ENCODE results near the gene DTWD1.

Gene DTWD1

DNA sequence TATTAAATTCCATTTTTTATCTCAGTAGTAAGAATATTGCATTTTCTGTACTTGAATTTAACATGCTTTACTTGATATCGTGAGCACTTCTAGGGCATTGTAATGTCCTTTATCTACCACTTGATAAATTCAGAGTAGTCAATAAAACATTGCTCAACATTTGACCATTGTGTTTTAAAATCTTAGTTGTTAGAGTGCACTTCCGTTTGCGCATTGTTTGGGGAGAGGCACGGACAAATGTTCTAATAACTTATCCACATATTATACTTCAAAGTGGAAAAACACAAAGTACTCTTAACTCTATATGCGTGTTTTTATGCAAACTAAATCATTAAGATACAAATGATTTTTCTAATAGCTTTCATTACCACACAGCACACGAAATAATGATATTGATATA lies 649 bp upstream of the DTWD1 start:
- Histone ChIP-seq H3K9me3 (ENCODE audit: insufficient read depth, low read depth, low read length) (peaks cover 19% of the 10 kb centered on the region), H3K27me3 (ENCODE audit: insufficient read depth, low read length) (no peaks in the 10 kb centered on the region), H3K4me3 (ENCODE audit: low read length) (peak overlapping the region; percentile 90)

GRCh38 chr15:49621401-49621811 lies 558 bp downstream of the DTWD1 start:
- H3K9me3 ChIP-seq (ENCODE audit: insufficient read depth, low read depth, low read length) = peaks cover 29% of the 10 kb centered on the region
- H3K4me1 ChIP-seq (ENCODE audit: insufficient read depth, low read length) = peaks cover 10% of the 10 kb centered on the region
- WGBS = 15% methylated on average over 8 of the region's 8 CpGs
- peak overlapping the region; percentile 86; the same call in 1 of the 2 replicates for H3K27ac ChIP-seq (ENCODE audit: low read depth, low read length)
- peak overlapping the region; percentile 95 for H3K9ac ChIP-seq (ENCODE audit: low read depth, low read length)
- H3K36me3 ChIP-seq (ENCODE audit: insufficient read depth, low read length) = peaks cover 36% of the 10 kb centered on the region
- H3K4me3 ChIP-seq (ENCODE audit: low read length) = peak overlapping the region; percentile 90
- no peaks in the 10 kb centered on the region for H3K27me3 ChIP-seq (ENCODE audit: insufficient read depth, low read length)

More for the DNA sequence above, 649 bp upstream of the DTWD1 start:
- WGBS = 15% methylated on average over 2 of the region's 6 CpGs
- H3K27ac ChIP-seq (ENCODE audit: low read depth, low read length) = peak overlapping the region; percentile 57
- peaks cover 10% of the 10 kb centered on the region for H3K4me1 ChIP-seq (ENCODE audit: insufficient read depth, low read length)
- H3K9ac ChIP-seq (ENCODE audit: low read depth, low read length) = peak overlapping the region; percentile 83
- peaks cover 24% of the 10 kb centered on the region for H3K36me3 ChIP-seq (ENCODE audit: insufficient read depth, low read length)

- Histone ChIP-seq H3K27ac (ENCODE audit: low read depth, low read length) (no peak overlapping the region), H3K36me3 (ENCODE audit: insufficient read depth, low read length) (peaks cover 40% of the 10 kb centered on the region), H3K9me3 (ENCODE audit: insufficient read depth, low read depth, low read length) (peaks cover 29% of the 10 kb centered on the region), H3K4me3 (ENCODE audit: low read length) (peak overlapping the region; percentile 90), H3K27me3 (ENCODE audit: insufficient read depth, low read length) (no peaks in the 10 kb centered on the region), H3K9ac (ENCODE audit: low read depth, low read length) (peak overlapping the region; percentile 95; the same call in 1 of the 2 replicates), H3K4me1 (ENCODE audit: insufficient read depth, low read length) (peaks cover 10% of the 10 kb centered on the region)
- WGBS = 37% methylated on average over 1 of the region's 1 CpG
Observed at GRCh38 chr15:49621887-49622286, 1.0 kb downstream of the DTWD1 start.

DNA sequence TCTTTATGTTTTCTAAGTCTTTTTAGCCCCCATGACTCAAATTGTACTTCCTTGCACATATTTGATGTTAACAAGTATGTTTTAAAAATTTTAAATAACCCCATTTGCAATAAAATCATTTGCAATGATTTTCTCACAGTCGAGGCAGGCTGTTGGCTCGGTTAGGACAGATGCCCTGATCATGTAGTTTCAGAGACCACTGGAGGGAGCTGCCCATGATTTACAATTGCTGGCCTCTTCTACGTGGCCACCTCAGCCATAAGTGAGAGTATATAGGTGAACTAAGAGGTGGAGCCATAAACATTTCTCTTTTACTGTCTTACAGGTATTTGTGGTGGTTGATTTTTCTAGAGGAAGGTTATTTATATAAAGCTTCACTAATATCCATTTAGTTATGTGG lies 1.7 kb downstream of the DTWD1 start:
- Histone ChIP-seq H3K9me3 (ENCODE audit: insufficient read depth, low read depth, low read length) (peaks cover 29% of the 10 kb centered on the region), H3K36me3 (ENCODE audit: insufficient read depth, low read length) (peaks cover 47% of the 10 kb centered on the region), H3K27ac (ENCODE audit: low read depth, low read length) (no peak overlapping the region), H3K4me1 (ENCODE audit: insufficient read depth, low read length) (peaks cover 10% of the 10 kb centered on the region), H3K27me3 (ENCODE audit: insufficient read depth, low read length) (no peaks in the 10 kb centered on the region), H3K4me3 (ENCODE audit: low read length) (peak overlapping the region; percentile 90), H3K9ac (ENCODE audit: low read depth, low read length) (no peak overlapping the region)
- WGBS = 89% methylated on average over 3 of the region's 3 CpGs

GRCh38 chr15:49624056-49624455 lies 3.2 kb downstream of the DTWD1 start:
- Histone ChIP-seq H3K9ac (ENCODE audit: low read depth, low read length) (no peak overlapping the region), H3K27me3 (ENCODE audit: insufficient read depth, low read length) (no peaks in the 10 kb centered on the region), H3K4me1 (ENCODE audit: insufficient read depth, low read length) (peaks cover 10% of the 10 kb centered on the region), H3K9me3 (ENCODE audit: insufficient read depth, low read depth, low read length) (peaks cover 29% of the 10 kb centered on the region), H3K36me3 (ENCODE audit: insufficient read depth, low read length) (peaks cover 62% of the 10 kb centered on the region), H3K27ac (ENCODE audit: low read depth, low read length) (no peak overlapping the region), H3K4me3 (ENCODE audit: low read length) (no peak overlapping the region)
- WGBS = 95% methylated on average over 2 of the region's 2 CpGs

- Histone ChIP-seq H3K4me3 (ENCODE audit: low read length) (no peak overlapping the region), H3K4me1 (ENCODE audit: insufficient read depth, low read length) (peaks cover 5% of the 10 kb centered on the region), H3K27me3 (ENCODE audit: insufficient read depth, low read length) (no peaks in the 10 kb centered on the region), H3K27ac (ENCODE audit: low read depth, low read length) (no peak overlapping the region), H3K9me3 (ENCODE audit: insufficient read depth, low read depth, low read length) (peaks cover 29% of the 10 kb centered on the region), H3K9ac (ENCODE audit: low read depth, low read length) (no peak overlapping the region), H3K36me3 (ENCODE audit: insufficient read depth, low read length) (peaks cover 74% of the 10 kb centered on the region)
- WGBS = 95% methylated on average over 4 of the region's 5 CpGs
Observed at GRCh38 chr15:49625460-49626036, 4.7 kb downstream of the DTWD1 start.

DNA sequence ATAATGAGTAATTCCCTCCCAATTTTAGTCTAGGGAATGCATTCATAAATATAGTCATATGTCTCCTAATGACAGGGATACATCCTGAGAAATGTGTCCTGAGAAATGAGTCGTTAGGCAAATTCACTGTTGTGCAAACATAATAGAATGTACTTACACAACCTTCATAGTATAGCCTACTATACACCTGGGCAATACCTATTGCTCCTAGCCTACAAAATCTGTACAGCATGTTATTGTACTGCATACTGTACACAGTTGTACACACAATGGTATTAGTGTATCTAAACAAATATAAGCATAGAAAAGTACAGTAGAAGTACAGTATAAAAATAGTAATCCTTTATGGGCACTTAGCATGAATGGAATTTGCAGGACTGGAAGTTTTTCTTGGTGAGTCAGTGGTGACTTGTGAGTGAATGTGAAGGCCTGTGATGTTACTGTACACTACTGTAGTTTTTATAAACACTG lies 6.6 kb downstream of the DTWD1 start:
- Histone ChIP-seq H3K4me3 (ENCODE audit: low read length) (no peak overlapping the region), H3K27ac (ENCODE audit: low read depth, low read length) (no peak overlapping the region), H3K9ac (ENCODE audit: low read depth, low read length) (no peak overlapping the region), H3K4me1 (ENCODE audit: insufficient read depth, low read length) (peaks cover under 1% of the 10 kb centered on the region; the same call in 1 of the 2 replicates), H3K9me3 (ENCODE audit: insufficient read depth, low read depth, low read length) (peaks cover 29% of the 10 kb centered on the region), H3K27me3 (ENCODE audit: insufficient read depth, low read length) (no peaks in the 10 kb centered on the region), H3K36me3 (ENCODE audit: insufficient read depth, low read length) (peaks cover 89% of the 10 kb centered on the region)
- 100% methylated on average over 1 of the region's 1 CpG for WGBS

- H3K4me3 ChIP-seq (ENCODE audit: low read length) = no peak overlapping the region
- H3K9ac ChIP-seq (ENCODE audit: low read depth, low read length) = no peak overlapping the region
- H3K36me3 ChIP-seq (ENCODE audit: insufficient read depth, low read length) = peaks cover 89% of the 10 kb centered on the region
- H3K4me1 ChIP-seq (ENCODE audit: insufficient read depth, low read length) = no peaks in the 10 kb centered on the region
- H3K9me3 ChIP-seq (ENCODE audit: insufficient read depth, low read depth, low read length) = peaks cover 29% of the 10 kb centered on the region
- WGBS = 94% methylated on average over 2 of the region's 2 CpGs
- no peak overlapping the region for H3K27ac ChIP-seq (ENCODE audit: low read depth, low read length)
- H3K27me3 ChIP-seq (ENCODE audit: insufficient read depth, low read length) = no peaks in the 10 kb centered on the region
Observed at GRCh38 chr15:49628379-49628778, 7.5 kb downstream of the DTWD1 start.

DNA sequence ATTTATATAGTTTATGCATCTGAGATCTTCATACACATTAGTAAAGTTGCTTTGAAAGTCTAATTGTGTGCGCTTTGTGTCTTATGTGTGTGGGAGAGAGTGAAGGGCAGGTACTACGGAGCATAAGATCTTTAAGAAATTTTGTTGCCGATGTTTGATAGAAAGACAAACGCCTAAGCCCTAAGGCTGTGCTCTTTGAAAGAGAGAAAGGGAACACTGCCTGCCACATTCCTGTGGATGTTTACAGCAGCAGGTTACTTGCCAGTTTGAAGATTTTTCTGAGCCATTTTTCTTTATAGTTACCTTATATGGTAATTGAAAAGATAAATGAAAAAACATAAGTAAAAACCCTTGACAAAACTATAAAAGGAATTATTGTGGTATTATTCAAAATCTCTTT lies 17.0 kb downstream of the DTWD1 start:
- Histone ChIP-seq H3K4me3 (ENCODE audit: low read length) (no peak overlapping the region), H3K36me3 (ENCODE audit: insufficient read depth, low read length) (peaks cover 60% of the 10 kb centered on the region), H3K9me3 (ENCODE audit: insufficient read depth, low read depth, low read length) (no peaks in the 10 kb centered on the region), H3K4me1 (ENCODE audit: insufficient read depth, low read length) (peaks cover 23% of the 10 kb centered on the region), H3K27me3 (ENCODE audit: insufficient read depth, low read length) (no peaks in the 10 kb centered on the region), H3K9ac (ENCODE audit: low read depth, low read length) (no peak overlapping the region), H3K27ac (ENCODE audit: low read depth, low read length) (peak overlapping the region; percentile 27)
- 88% methylated on average over 4 of the region's 4 CpGs for WGBS

DNA sequence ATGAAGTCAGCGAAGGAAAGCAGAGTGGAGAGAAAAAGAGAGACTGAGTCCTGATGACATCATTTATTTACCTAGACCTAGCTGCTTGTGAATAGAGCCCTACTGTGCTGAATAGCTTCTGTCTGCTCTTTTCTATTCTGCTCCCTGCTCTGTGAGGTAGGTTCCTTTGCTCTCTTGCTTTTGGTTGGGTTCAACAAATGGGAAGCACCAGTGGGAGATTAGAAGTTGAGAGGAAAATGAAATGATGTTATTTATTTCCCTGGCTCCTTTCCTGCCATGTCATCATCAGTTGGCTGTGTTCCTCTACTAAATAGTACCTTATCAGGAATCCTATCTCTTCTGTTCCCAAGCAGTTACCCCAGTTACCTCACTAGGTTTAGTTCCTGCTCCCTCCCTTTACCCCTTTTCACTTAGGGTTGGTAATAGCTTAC lies 23.5 kb downstream of the DTWD1 start:
- whole genome bisulfite sequencing = 88% methylated on average over 1 of the region's 1 CpG
- Histone ChIP-seq H3K4me1 (ENCODE audit: insufficient read depth, low read length) (peaks cover 18% of the 10 kb centered on the region), H3K36me3 (ENCODE audit: insufficient read depth, low read length) (peaks cover 24% of the 10 kb centered on the region; the same call in 1 of the 2 replicates), H3K4me3 (ENCODE audit: low read length) (no peak overlapping the region), H3K9me3 (ENCODE audit: insufficient read depth, low read depth, low read length) (no peaks in the 10 kb centered on the region), H3K27me3 (ENCODE audit: insufficient read depth, low read length) (no peaks in the 10 kb centered on the region), H3K9ac (ENCODE audit: low read depth, low read length) (no peak overlapping the region), H3K27ac (ENCODE audit: low read depth, low read length) (no peak overlapping the region)

DNA sequence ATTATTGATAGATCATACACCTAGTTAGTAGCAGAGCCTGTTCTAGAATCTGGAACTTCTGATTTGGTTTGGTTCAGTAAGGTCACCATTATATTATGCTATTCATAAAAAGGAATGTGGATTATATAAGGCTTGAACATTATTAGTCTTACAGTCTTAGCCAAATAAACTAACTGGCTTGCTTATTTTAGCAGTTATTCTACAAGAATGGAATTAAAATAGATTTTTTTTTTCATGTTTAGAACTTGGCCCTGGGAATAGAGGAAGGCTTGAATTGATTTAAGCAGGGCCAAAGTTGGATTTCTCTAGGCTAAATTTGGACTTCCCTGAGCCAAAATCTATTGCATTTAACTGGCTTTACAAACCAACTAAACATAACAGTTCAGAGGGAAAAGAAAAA lies 24.4 kb downstream of the DTWD1 start:
- no peaks in the 10 kb centered on the region for H3K27me3 ChIP-seq (ENCODE audit: insufficient read depth, low read length)
- peaks cover 18% of the 10 kb centered on the region for H3K4me1 ChIP-seq (ENCODE audit: insufficient read depth, low read length)
- no peak overlapping the region for H3K4me3 ChIP-seq (ENCODE audit: low read length)
- no peak overlapping the region for H3K27ac ChIP-seq (ENCODE audit: low read depth, low read length)
- H3K9me3 ChIP-seq (ENCODE audit: insufficient read depth, low read depth, low read length) = no peaks in the 10 kb centered on the region
- no peak overlapping the region for H3K9ac ChIP-seq (ENCODE audit: low read depth, low read length)
- peaks cover 21% of the 10 kb centered on the region; the same call in 1 of the 2 replicates for H3K36me3 ChIP-seq (ENCODE audit: insufficient read depth, low read length)

GRCh38 chr15:49645941-49646340 lies 25.1 kb downstream of the DTWD1 start:
- peaks cover 18% of the 10 kb centered on the region for H3K4me1 ChIP-seq (ENCODE audit: insufficient read depth, low read length)
- no peak overlapping the region for H3K9ac ChIP-seq (ENCODE audit: low read depth, low read length)
- no peaks in the 10 kb centered on the region for H3K9me3 ChIP-seq (ENCODE audit: insufficient read depth, low read depth, low read length)
- H3K27ac ChIP-seq (ENCODE audit: low read depth, low read length) = no peak overlapping the region
- peaks cover 18% of the 10 kb centered on the region; the same call in 1 of the 2 replicates for H3K36me3 ChIP-seq (ENCODE audit: insufficient read depth, low read length)
- no peak overlapping the region for H3K4me3 ChIP-seq (ENCODE audit: low read length)
- no peaks in the 10 kb centered on the region for H3K27me3 ChIP-seq (ENCODE audit: insufficient read depth, low read length)

Data from HUES64 (cell line).